ENCODE data around the gene ANTKMT. TPM values are rescaled to one million over a fixed set of nuclear protein-coding genes. Genes with fewer than 3 reads are reported as not detected.

The ANTKMT gene
- total and polyA plus RNA-seq, 2 of the 4 experiments (the other 2 are of a cell fraction) = 7.3 to 16.2 TPM

DNA sequence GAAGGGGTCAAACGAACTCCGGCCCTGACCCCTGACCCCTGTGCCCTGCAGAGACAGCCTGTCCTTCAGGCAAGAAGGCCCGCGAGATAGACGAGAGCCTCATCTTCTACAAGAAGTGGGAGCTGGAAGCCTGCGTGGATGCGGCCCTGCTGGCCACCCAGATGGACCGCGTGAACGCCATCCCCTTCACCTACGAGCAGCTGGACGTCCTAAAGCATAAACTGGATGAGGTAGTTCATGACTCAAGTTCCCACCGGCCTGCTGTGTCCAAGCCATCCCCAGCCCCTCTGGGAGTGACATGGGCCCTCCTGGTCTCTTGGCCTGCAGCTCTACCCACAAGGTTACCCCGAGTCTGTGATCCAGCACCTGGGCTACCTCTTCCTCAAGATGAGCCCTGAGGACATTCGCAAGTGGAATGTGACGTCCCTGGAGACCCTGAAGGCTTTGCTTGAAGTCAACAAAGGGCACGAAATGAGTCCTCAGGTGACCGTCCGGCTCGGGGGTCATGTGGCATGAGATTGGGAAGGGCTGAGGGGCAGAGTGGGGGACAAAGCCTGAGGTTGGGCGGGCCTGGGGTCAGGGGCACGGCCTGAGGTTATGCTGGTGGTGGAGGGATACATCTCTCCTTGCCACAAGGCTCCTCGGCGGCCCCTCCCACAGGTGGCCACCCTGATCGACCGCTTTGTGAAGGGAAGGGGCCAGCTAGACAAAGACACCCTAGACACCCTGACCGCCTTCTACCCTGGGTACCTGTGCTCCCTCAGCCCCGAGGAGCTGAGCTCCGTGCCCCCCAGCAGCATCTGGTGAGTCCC lies 45.3 kb downstream of the ANTKMT start:
- no peak overlapping the region for H3K4me2 ChIP-seq (ENCODE audit: low read depth, low read length)
- no peak overlapping the region for H2AK5ac ChIP-seq (ENCODE audit: low read depth, low read length)
- H3K4ac ChIP-seq (ENCODE audit: low read depth, low read length) = no peak overlapping the region
- H3K9me3 ChIP-seq (ENCODE audit: control insufficient read depth, insufficient read depth, low read length) = no peaks in the 10 kb centered on the region
- intact Hi-C loops (cut with micrococcal nuclease) = no loop called here
- no peaks in the 10 kb centered on the region for H4K20me1 ChIP-seq (ENCODE audit: insufficient read depth, low read length)
- CTCF ChIA-PET = no interaction called here
- no peaks in the 10 kb centered on the region for H3K9me1 ChIP-seq (ENCODE audit: insufficient read depth, low read length)
- no peak overlapping the region for H3K14ac ChIP-seq (replicated peaks; ENCODE audit: low read depth, low read length)
- no peak overlapping the region for H3K4me3 ChIP-seq (ENCODE audit: insufficient read depth, low read depth, low read length)
- no TSS peak for BruUV-seq (replicated peaks)
- POLR2A ChIA-PET (ENCODE audit: unreplicated experiment) = no interaction called here
- WGBS, 2 experiments (ENCODE audit: extremely low coverage in 2 of 2, insufficient read length in 1 of 2) = 82% methylated on average over 10 of the region's 29 CpGs; no CpG with 5 or more reads in 1 of the 2 experiments
- no peak for ATAC-seq (ENCODE audit: low read depth)
- H2AK9ac ChIP-seq (replicated peaks; ENCODE audit: low read depth, low read length, poor library complexity) = no peak overlapping the region
- dilution Hi-C loops (cut with HindIII; ENCODE audit: low sequenced_read_pairs, unreplicated experiment) = no loop called here
- no peak overlapping the region for H2BK120ac ChIP-seq (ENCODE audit: low read depth, low read length)
- H3K23ac ChIP-seq (ENCODE audit: low read depth, low read length) = no peak overlapping the region
- no peak overlapping the region for H4K91ac ChIP-seq (ENCODE audit: insufficient read depth, low read depth, low read length)
- TF ChIP-seq RFX5 (IDR thresholded peaks at IDR 0.05; ENCODE audit: low read depth, low read length) (no peak), RCOR1 (IDR thresholded peaks at IDR 0.05; ENCODE audit: insufficient replicate concordance, low read length) (no peak), MXI1 (IDR thresholded peaks at IDR 0.05; ENCODE audit: borderline replicate concordance, low read depth, low read length) (no peak), SMC3 (IDR thresholded peaks at IDR 0.05; ENCODE audit: low read depth, low read length) (no peak), MAZ (IDR thresholded peaks at IDR 0.05; ENCODE audit: borderline replicate concordance, low read depth, low read length) (no peak), POLR2A (IDR thresholded peaks at IDR 0.05; ENCODE audit: low read depth, low read length) (no peak), FOS (IDR thresholded peaks at IDR 0.05; ENCODE audit: low read depth, low read length) (no peak), CEBPB (IDR thresholded peaks at IDR 0.05; ENCODE audit: low read depth, low read length) (no peak), NFE2L2 (IDR thresholded peaks at IDR 0.05; ENCODE audit: low read depth, low read length) (no peak), CHD1 (IDR thresholded peaks at IDR 0.05; ENCODE audit: low read depth, low read length) (no peak)
- TF ChIP-seq, protein P1, sequence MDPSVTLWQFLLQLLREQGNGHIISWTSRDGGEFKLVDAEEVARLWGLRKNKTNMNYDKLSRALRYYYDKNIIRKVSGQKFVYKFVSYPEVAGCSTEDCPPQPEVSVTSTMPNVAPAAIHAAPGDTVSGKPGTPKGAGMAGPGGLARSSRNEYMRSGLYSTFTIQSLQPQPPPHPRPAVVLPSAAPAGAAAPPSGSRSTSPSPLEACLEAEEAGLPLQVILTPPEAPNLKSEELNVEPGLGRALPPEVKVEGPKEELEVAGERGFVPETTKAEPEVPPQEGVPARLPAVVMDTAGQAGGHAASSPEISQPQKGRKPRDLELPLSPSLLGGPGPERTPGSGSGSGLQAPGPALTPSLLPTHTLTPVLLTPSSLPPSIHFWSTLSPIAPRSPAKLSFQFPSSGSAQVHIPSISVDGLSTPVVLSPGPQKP (IDR thresholded peaks at IDR 0.05; ENCODE audit: borderline replicate concordance, low read depth, low read length) = no peak
- TF ChIP-seq, protein P2, sequence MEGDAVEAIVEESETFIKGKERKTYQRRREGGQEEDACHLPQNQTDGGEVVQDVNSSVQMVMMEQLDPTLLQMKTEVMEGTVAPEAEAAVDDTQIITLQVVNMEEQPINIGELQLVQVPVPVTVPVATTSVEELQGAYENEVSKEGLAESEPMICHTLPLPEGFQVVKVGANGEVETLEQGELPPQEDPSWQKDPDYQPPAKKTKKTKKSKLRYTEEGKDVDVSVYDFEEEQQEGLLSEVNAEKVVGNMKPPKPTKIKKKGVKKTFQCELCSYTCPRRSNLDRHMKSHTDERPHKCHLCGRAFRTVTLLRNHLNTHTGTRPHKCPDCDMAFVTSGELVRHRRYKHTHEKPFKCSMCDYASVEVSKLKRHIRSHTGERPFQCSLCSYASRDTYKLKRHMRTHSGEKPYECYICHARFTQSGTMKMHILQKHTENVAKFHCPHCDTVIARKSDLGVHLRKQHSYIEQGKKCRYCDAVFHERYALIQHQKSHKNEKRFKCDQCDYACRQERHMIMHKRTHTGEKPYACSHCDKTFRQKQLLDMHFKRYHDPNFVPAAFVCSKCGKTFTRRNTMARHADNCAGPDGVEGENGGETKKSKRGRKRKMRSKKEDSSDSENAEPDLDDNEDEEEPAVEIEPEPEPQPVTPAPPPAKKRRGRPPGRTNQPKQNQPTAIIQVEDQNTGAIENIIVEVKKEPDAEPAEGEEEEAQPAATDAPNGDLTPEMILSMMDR (conservative IDR thresholded peaks at IDR 0.05; ENCODE audit: low read depth, low read length) = no peak
- H3K36me3 ChIP-seq (ENCODE audit: control insufficient read depth, insufficient read depth, low read length) = no peaks in the 10 kb centered on the region
- H3K9ac ChIP-seq (ENCODE audit: low read depth, low read length) = no peak overlapping the region
- H3K18ac ChIP-seq (ENCODE audit: low read depth, low read length) = no peak overlapping the region
- H3K27ac ChIP-seq (ENCODE audit: insufficient read depth, low read length) = no peak overlapping the region
- no peak overlapping the region for H2AFZ ChIP-seq (replicated peaks; ENCODE audit: low read length, poor library complexity)
- no peak overlapping the region for H2BK5ac ChIP-seq (ENCODE audit: low read depth, low read length, poor library complexity, severe bottlenecking)
- in situ Hi-C loops (cut with MboI; ENCODE audit: low sequenced_read_pairs) = no loop called here
- H4K8ac ChIP-seq (ENCODE audit: low read depth in 2 of 2, low read length in 2 of 2) = no peak overlapping the region
- H3K56ac ChIP-seq (ENCODE audit: extremely low read depth, insufficient read depth, low read length) = no peak overlapping the region
- no peak overlapping the region for H4K5ac ChIP-seq (ENCODE audit: low read depth, low read length)
- no peaks in the 10 kb centered on the region; the same call in 1 of the 2 replicates for H3K27me3 ChIP-seq (ENCODE audit: control insufficient read depth, insufficient read depth, low read length)
- H3K4me1 ChIP-seq (ENCODE audit: control insufficient read depth, insufficient read depth, low read length) = no peaks in the 10 kb centered on the region
- no peak overlapping the region for H2BK15ac ChIP-seq (ENCODE audit: low read depth, low read length)
- H2BK20ac ChIP-seq (ENCODE audit: low read depth, low read length) = no peak overlapping the region
- H3K79me1 ChIP-seq (ENCODE audit: low read depth in 1 of 2, low read length in 2 of 2) = no peaks in the 10 kb centered on the region
- no peak for DNase-seq

All from IMR-90 (cell line).